Middle frontal gyrus (tissue), 1 donor: Measurements from ENCODE around the gene PTPRK.
"Not testable (repeated sequence)": the region's sequence is repeated elsewhere in the genome, so short reads cannot be mapped to it uniquely, and the experiment has no call there.

Experiments used
- DNase-seq: peaks from one replicate; pipeline ENCODE4 v3.0.0-alpha.2; 2015; ENCODE audit warnings: low spot score; ENCODE audit errors: extremely low spot score

Gene PTPRK

DNA sequence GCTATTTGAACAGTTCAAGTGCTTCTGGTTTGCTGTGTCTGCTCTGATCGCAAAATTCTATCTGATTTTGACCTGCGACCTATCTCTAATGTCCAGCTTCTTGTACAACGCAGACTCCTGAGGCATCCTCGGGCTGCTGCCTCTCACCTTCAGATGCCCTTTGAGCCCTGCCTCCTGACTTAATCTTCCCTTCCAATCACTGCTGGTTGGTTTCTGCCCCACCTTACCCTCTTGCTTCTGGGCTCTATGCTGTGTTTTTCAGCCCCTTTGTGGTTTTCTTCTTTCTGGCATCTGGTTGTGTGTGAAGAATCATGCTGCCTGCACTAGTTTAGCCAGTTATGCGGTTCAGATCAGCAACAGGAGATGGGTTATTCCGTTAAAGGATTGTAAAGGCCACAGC lies 488.4 kb downstream of the PTPRK start:
- no peak for DNase-seq

GRCh38 chr6:128029826-128030225 lies 490.6 kb downstream of the PTPRK start:
- no peak for DNase-seq

DNA sequence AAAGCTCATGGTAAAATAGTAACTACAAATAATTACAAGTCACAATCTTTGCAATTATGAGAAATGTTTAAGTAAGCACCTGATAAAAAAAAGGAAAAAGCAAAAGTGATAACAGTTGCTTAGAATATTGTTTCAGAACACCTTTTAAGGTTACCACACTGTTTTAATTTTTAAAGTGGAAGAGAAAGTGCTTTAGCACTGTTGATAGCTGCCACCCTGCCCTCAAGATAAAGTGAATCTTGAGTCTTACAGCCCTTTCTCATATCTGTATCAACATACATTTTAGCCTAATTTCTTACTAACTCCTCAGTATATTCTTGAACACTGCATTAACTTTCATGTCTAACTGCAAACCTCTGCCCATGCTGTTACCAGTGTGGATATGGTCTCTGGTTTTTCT lies 492.2 kb downstream of the PTPRK start:
- DNase-seq, result no peak

DNA sequence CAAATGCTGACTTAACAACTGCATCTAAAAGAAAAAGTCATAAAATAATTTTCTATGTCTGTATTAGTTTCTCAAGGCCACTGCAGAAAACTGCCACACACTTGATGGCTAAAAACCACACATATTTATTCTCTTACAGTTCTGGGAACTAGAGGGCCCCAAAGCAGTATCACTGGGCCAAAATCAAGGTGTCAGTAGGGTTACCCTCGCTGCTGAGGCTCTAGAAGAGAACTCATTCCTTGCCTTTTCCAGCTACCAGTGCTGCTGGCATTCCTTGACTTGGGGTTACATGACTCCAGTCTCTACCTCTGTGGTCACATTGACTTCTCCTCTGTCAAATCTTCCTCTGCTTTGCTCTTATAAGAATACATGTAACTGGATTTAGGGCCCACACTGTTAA lies 494.9 kb downstream of the PTPRK start:
- DNase-seq, result no peak

- no peak for DNase-seq
These were observed 495.4 kb downstream of the PTPRK start for GRCh38 chr6:128024969-128025368.

- no peak for DNase-seq
These were observed 496.4 kb downstream of the PTPRK start for GRCh38 chr6:128024046-128024445.

GRCh38 chr6:128018821-128019220 lies 501.6 kb downstream of the PTPRK start:
- DNase-seq, result no peak

GRCh38 chr6:128017288-128017687 lies 503.1 kb downstream of the PTPRK start:
- no peak for DNase-seq

DNA sequence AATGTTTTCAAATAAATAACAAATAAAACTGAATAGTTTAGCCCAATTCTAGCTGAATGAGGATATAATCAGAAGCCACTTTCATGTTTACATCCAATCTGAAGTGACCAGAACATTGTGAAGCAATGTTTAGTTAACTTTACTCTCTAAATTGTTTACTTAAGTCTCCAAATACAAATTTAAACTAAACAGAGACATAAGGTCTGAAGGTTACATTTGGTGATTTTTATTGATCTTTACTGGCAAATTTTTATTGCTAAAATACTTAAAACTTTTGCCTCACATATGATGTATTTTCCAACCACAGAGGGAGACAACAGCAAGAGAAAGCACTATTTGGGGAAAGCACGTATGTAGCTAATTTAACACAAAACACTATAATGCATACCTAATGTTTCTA lies 512.7 kb downstream of the PTPRK start:
- DNase-seq, result no peak

DNA sequence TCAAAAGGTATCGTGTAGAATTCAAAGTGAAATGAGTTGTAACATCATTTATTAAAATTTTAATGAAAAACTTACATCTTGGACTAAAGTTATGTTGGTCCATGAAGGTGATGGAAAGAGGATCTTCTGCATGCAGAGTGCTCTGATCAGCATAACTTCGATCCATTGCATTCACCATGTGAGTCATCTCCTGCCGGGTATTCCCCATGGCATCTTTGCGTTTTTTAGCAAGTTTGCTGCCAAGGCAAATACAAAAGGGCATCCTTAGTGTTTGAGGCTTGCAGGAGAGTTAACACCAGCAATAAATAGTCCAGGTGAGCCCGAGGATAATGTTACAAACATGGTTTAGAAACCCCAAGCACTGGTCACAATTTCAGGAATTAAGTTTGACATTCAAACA lies 515.4 kb downstream of the PTPRK start:
- no peak for DNase-seq

DNA sequence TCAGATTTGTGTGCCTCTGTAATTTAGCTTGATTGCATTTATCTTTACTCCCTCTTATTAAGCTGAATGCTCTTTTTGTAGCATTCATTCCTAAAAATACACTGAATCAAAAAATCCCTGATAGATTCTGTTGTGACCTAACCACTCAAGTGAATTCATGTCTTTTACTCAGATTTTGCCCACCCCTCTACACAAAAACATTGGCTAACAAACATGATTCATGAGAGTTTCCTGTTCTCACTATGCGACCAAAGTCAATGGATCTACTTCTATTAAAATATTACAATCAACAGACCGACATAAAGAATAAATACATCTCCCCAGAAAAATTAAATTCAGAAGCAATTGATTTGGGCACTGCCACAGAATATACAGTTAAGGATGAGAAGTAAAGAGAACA lies 520.0 kb downstream of the PTPRK start:
- DNase-seq, result no peak

GRCh38 chr6:127998985-127999384 lies 521.4 kb downstream of the PTPRK start:
- no peak for DNase-seq

DNA sequence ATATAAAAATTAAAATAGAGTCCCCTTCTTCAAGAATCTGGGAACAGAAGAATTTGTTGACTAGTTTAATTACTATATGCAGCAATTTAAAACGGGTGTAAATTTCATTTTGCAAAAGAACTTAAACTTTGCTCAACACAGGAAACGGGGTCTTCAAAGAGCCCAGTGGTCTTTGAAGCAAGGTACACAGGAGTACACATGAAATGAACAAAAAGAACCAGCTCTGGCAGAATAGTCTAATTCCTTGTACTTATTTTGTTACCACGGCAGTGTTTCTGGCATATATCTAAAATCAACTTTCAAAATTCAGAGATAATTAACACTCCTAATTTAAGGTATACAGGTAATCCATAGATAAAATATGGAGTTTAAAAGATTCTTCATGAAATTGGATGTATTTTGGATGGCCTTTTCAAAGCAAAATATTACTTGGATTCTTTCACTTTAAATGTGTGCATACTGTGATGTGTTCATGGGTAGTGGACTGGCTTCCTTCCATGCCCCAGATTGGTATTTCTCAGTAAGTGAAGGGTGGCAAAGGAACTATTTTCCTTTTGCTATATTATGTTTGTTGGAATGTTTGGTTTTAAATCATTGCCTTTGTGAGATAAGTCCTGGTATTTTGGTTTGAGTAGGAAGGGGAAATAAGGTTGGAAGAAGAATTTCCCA lies 522.8 kb downstream of the PTPRK start:
- no peak for DNase-seq

DNA sequence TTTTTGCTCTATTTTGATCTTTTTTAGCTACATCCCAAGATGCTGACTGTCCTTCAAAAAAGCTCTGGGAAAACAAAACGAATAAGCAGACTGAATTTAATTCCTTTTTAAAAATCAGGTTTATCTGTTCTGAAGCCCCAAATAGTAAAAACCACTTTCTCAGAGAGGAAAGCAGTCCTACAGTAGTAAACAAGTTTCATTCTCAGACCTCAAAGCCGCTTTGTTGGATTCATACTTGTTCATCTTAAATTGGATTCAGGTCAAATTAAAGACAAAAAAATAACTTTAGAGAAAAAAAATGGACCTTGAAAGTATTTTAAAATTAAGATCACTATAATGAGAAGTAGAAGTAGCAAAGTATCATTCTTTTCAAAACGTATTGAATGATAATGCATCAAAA lies 523.5 kb downstream of the PTPRK start:
- no peak for DNase-seq

DNA sequence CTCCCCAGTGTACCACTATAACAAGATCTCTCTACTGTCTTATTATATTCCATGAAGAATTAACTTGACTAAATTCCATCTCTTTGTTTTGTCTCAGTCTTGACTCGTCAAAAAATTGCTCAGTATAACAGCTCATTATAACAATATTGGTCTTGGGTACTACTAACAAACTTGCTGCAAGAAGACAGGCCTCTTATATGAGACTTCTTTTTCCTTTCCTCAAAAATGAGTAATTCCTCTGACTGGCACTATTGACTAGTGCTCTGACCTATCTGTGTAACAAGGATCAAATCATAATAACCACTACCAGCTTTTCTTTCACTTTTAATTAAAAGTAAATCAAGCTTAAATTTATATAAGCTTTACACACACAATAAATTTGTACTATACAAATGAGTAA lies 528.3 kb downstream of the PTPRK start:
- DNase-seq, result no peak

- DNase-seq, result no peak
These were observed 530.3 kb downstream of the PTPRK start for GRCh38 chr6:127990074-127990473.

GRCh38 chr6:127980996-127981395 lies 539.4 kb downstream of the PTPRK start:
- DNase-seq, result peak; percentile 43

DNA sequence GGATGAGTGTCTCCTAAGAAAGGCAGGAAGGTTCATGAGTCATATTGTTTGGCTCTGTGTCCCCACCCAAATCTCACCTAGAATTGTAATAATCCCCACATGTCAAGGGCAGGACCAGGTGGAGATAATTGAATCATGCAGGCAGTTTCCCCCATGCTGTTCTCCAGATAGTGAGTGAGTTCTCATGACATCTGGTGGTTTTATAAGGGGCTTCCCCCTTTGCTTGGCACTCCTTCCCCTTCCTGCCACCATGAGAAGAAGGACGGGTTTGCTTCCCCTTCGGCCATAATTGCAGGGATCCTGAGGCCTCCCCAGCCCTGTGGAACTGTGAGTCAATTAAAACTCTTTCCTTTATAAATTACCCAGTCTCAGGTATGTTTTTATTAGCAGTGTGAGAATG lies 542.2 kb downstream of the PTPRK start:
- DNase-seq, result not testable (repeated sequence)

GRCh38 chr6:127976796-127977195 lies 543.6 kb downstream of the PTPRK start:
- no peak for DNase-seq

GRCh38 chr6:127976111-127976510 lies 544.3 kb downstream of the PTPRK start:
- DNase-seq, result no peak

DNA sequence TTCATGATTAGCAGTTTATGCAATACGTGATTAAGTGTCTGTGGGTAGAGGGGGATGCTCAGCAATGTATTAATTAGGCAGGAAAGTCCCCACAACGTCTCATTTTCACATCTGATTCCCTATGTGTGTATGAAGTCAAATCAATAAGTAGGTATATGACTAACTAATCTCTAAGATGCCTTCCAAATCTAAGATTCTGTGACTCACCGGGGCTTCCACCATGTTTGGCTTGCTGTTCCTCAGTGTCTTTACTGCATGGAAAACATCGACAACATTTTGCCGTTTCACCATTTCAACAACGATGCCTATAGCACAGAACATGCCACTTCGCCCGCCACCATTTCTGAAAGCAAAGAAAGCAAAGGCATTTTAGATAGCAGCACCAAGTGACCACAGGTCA lies 547.6 kb downstream of the PTPRK start:
- DNase-seq, result no peak

- DNase-seq, result no peak
These were observed 548.4 kb downstream of the PTPRK start for GRCh38 chr6:127971945-127972391.

GRCh38 chr6:127971386-127971785 lies 549.0 kb downstream of the PTPRK start:
- DNase-seq, result no peak

DNA sequence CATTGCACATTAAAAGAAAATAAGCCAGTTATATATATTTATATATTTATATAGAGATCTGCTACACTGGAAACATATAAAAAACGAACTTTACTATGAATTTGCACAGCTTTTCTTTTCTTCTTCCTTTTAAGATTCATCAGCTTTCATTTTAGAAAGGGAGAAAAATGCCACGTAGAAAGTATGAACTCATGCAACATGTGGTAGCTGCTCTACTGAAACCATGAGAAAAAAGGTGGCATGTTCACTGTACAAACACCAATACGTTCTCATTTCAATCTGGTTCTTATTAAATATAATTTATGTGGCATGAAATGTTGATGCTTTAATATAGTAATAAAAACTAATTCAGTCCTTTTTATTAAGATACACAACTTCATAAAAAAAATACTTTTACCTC lies 550.7 kb downstream of the PTPRK start:
- DNase-seq, result no peak
